Fibroblast of villous mesenchyme (primary cell): ENCODE data around the gene TMEM270. TPM values are rescaled to one million over a fixed set of nuclear protein-coding genes. Genes with fewer than 3 reads are reported as not detected.

Source experiments
- DNase-seq: peaks from one replicate; pipeline ENCODE4 v3.0.0-alpha.2; 2010; ENCODE audit warnings: low read depth
- H3K4me3 ChIP-seq: 2 replicates; pipeline ENCODE4 v1.5.1; 2011; ENCODE audit warnings: low read depth, mild to moderate bottlenecking, low read length
- total RNA-seq: library from RNA; depleted of rRNA; stranded (reverse); fragments of >200 nt; gene quantifications from 2 replicates; pipeline ENCODE4 v1.2.3, GENCODE V29; 2012
- TF ChIP-seq, protein P1 (sequence below): IDR thresholded peaks from 2 replicates; pipeline ENCODE4 v1.5.1; 2012; ENCODE audit warnings: low read depth, mild to moderate bottlenecking, low read length; ENCODE audit not compliant: insufficient read depth

TMEM270 gene
- total RNA-seq, 1 donor, result not detected

DNA sequence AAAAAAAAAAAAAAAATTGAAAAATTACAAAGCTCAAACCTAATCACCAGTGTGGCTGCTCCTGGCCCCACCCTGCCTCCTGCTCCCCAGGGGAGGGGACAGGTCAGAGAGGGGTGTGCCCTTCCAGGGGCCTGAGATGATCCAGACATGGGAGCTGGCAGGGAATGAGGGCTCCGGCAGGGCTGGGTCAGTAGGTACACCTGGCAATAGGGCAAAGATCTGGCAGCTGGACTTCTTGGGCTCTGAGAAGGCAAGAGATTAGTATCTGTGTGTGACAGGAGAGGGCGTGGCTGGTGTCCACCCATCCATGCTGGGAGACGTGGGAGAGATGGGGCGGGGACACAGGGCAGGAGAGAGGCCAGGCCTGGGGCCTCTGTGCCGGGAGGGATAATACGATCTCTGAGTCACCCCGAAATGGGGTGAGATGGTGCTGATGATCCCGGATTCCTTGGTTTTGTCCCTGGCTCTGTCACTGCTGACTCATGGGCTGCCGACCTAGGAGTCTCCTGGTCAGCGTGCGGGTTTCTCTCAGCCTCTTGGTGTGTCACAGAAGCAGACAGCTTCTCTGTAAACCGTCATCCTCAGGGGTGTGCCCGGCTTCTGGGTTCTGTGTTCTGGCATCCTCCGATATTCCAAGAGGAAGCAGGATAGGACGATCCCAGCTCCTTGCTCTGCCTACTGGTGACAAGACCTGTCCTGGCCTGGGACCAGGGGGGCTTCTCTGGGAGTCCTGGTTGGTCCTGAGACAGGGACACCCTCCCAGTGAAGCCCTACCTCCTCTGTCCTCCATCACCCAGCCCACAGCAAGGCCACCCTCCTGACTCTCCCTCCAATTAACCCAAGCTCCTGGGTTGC lies 38.4 kb upstream of the TMEM270 start:
- TF ChIP-seq, protein P1, sequence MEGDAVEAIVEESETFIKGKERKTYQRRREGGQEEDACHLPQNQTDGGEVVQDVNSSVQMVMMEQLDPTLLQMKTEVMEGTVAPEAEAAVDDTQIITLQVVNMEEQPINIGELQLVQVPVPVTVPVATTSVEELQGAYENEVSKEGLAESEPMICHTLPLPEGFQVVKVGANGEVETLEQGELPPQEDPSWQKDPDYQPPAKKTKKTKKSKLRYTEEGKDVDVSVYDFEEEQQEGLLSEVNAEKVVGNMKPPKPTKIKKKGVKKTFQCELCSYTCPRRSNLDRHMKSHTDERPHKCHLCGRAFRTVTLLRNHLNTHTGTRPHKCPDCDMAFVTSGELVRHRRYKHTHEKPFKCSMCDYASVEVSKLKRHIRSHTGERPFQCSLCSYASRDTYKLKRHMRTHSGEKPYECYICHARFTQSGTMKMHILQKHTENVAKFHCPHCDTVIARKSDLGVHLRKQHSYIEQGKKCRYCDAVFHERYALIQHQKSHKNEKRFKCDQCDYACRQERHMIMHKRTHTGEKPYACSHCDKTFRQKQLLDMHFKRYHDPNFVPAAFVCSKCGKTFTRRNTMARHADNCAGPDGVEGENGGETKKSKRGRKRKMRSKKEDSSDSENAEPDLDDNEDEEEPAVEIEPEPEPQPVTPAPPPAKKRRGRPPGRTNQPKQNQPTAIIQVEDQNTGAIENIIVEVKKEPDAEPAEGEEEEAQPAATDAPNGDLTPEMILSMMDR, result no peak
- DNase-seq, result peak; percentile 95
- H3K4me3 ChIP-seq, result no peak overlapping the region

DNA sequence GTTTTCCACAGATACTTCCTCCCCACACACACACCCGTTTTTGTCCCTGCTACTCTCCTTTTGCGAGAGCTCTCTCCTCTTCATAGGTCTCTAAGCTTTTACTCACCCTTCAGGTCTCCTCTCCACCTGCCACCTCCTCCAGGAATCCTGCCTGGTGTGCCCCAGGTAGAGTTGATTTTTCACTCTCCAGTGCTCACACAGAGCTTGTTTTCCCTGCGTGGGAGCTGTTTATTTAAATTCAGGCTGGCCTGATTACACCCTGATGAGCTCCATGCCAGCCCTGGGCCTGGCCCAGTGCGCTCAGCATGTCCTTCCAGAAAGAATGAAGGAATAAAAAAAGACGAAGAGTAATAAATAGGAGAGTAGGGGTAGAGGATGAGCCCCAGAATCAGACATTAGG lies 37.7 kb upstream of the TMEM270 start:
- H3K4me3 ChIP-seq, result no peak overlapping the region
- no peak for DNase-seq
- TF ChIP-seq, protein P1, result no peak

DNA sequence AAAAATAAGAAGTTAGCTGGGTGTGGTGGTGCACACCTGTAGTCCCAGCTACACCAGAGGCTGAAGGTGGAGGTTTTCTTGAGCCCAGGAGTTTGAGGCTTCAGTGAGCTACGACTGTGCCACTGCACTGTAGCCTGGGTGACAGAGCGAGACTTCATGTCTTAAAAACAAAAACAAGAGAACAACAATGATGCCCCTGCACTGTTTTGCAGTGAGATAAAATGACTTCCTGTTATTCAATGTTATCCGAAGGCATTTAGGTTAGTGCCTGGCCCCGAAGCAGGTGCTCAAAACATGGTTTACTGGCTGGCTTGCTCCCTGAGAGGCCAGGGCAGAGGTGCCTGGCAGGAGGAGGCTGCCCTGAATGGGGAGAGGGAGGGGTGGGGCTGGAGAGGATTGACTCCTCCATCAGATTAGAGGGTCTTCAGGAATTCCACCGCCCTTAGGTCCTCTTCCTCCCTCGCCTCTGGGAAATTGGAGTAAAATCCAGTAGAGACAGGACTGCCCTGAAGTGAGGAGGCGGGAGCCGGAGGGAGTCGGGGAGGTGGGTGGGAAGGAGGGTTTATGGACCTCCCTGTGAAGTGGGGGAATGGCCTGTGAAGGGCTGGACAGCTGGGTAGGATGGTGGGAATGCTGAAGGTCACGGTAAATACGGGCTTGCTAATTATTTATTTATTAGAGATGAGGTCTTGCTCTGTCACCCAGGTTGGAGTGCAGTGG lies 36.9 kb upstream of the TMEM270 start:
- TF ChIP-seq, protein P1, result no peak
- DNase-seq, result no peak
- H3K4me3 ChIP-seq, result no peak overlapping the region

DNA sequence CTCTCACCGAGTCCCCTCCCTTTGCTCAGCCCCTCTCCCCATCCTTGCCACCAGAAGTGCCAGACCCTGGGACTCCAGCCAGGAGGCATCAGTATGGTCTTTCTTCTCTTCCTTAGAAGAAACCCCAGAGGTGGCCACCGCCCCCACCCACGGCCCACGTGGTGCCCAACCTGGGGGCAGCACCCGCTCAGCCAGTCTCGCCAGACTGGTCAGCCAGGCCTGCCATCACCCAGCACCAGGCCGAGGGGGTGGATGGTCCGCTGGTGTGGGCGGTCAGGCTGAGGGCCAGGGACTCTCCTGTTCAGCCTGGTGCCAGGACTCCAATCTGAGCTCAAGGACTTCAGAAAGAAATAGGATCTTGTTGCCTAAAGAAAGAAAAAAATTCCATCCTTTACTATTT lies 36.0 kb upstream of the TMEM270 start:
- DNase-seq, result no peak
- TF ChIP-seq, protein P1, result no peak

DNA sequence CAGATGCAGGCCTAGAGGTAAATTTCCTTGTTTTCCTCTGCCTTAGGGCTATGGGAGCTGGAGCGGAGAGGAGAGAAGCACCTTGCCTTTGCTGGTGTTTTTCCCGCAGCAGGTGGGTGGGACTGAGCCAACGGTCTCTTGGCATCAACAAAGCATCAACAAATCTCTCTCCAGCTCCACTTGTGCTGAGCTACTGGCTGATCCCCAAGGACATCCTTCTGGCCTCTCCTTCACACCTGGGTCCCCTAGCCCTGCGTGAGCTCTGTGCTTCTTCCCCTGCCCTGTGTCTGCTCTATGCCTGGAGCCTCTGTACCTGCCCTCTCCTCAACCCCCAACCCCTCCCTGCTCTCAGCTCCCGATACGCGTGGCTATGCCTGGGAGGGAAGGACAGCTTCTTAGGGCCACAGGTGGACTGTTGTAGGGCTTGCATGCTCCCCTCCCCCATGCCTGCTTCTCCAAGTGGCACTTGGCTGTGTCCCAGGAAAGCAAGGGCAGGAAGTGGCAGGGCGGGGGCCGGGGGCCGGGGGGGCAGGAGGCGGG lies 33.3 kb upstream of the TMEM270 start:
- TF ChIP-seq, protein P1, result no peak
- no peak overlapping the region for H3K4me3 ChIP-seq
- DNase-seq, result no peak

More for the DNA sequence above, 36.0 kb upstream of the TMEM270 start:
- H3K4me3 ChIP-seq, result no peak overlapping the region

DNA sequence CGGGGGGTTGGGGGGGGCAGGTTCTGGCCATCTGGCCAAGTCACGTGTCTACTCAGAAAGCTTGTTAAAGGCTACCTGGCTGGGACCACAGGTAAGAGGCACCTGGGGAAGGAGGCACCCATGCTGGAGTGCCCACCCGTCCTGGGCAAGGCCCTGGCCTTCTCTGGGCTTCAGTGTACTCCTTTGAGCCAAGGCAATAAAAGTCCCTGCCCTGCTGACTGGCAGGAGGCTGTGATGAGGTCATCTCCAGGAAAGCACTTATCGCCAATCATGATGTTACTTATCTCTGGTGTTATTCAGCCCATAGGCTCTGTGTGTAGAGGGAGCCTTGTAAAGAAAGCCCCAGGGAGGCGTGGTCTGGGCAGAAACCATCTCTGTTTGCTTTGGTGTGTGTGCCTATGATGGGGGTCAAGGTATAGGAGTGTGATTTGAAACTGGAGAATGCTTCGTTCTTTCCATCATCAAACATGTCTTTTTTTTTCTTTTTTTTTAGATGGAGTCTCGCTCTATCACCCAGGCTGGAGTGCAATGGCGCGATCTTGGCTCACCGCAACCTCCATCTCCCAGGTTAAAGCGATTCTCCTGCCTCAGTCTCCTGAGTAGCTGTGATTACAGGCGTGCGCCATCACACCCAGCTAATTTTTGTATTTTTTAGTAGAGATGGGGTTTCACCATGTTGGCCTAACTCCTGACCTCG lies 32.7 kb upstream of the TMEM270 start:
- TF ChIP-seq, protein P1, result no peak
- no peak overlapping the region for H3K4me3 ChIP-seq
- DNase-seq, result peak; percentile 72
